Subcutaneous adipose tissue (tissue), 4 donors: ENCODE measurements around the gene F3. TPM values are rescaled to one million over a fixed set of nuclear protein-coding genes. Genes with fewer than 3 reads are reported as not detected.

Experiments
- CTCF ChIP-seq: fragments of 450-650 bp; IDR thresholded peaks from one replicate; pipeline ENCODE4 v1.5.1; 2016; ENCODE audit warnings: low read depth, mild to moderate bottlenecking, control low read depth, antibody characterized with exemption, moderate library complexity
- total RNA-seq, 4 donors: library from RNA; depleted of rRNA; stranded (reverse); fragments of >200 nt; gene quantifications; one replicate each; pipeline ENCODE4 v1.1.0, GENCODE V29; 2016

The F3 gene
- total RNA-seq, 4 donors from 2014 or later: 123 to 499 (median 164) TPM

- no peak for TF ChIP-seq CTCF
These were observed 12.1 kb downstream of the F3 start for GRCh38 chr1:94529416-94529815.

- TF ChIP-seq CTCF: no peak
These were observed 12.7 kb downstream of the F3 start for GRCh38 chr1:94528826-94529225.

GRCh38 chr1:94528299-94528698, 13.3 kb downstream of the F3 start:
- TF ChIP-seq CTCF: no peak

- no peak for TF ChIP-seq CTCF
These were observed 14.0 kb downstream of the F3 start for GRCh38 chr1:94527447-94528031.

GRCh38 chr1:94526152-94526980, 15.2 kb downstream of the F3 start:
- TF ChIP-seq CTCF: no peak

GRCh38 chr1:94524531-94524930, 17.0 kb downstream of the F3 start:
- TF ChIP-seq CTCF: no peak

- no peak for TF ChIP-seq CTCF
These were observed 19.3 kb downstream of the F3 start for GRCh38 chr1:94522304-94522703.
